ENCODE results near the gene NUP98. TPM values are rescaled to one million over a fixed set of nuclear protein-coding genes. Genes with fewer than 3 reads are reported as not detected.

NUP98 gene
- total RNA-seq, 4 donors from 2014 or later = 73.8 to 205 (median 110) TPM

- no peak for TF ChIP-seq CTCF (IDR thresholded peaks at IDR 0.05)
- no peak for ATAC-seq (ENCODE audit: low FRiP score)
These were observed 37.0 kb upstream of the NUP98 start for GRCh38 chr11:3834349-3834663.

GRCh38 chr11:3833449-3833848 is 36.1 kb upstream of the NUP98 start:
- ATAC-seq (ENCODE audit: low FRiP score) = no peak
- no peak for TF ChIP-seq CTCF (IDR thresholded peaks at IDR 0.05)
- DNase-seq (ENCODE audit: low spot score) = no peak

More at GRCh38 chr11:3834349-3834663, 37.0 kb upstream of the NUP98 start:
- DNase-seq (ENCODE audit: low spot score) = no peak

- DNase-seq (ENCODE audit: low spot score) (no peak), ATAC-seq (ENCODE audit: low FRiP score) (no peak)
- TF ChIP-seq CTCF (IDR thresholded peaks at IDR 0.05) = no peak
These were observed 35.5 kb upstream of the NUP98 start for GRCh38 chr11:3832816-3833215.

GRCh38 chr11:3831378-3832239 is 34.3 kb upstream of the NUP98 start:
- DNase-seq (ENCODE audit: low spot score) (no peak), ATAC-seq (ENCODE audit: low FRiP score) (no peak)
- no peak for TF ChIP-seq CTCF (IDR thresholded peaks at IDR 0.05)

GRCh38 chr11:3830730-3831129 is 33.4 kb upstream of the NUP98 start:
- no peak for ATAC-seq (ENCODE audit: low FRiP score)
- DNase-seq (ENCODE audit: low spot score) = no peak
- no peak for TF ChIP-seq CTCF (IDR thresholded peaks at IDR 0.05)

- no peak for DNase-seq (ENCODE audit: low spot score)
- no peak for TF ChIP-seq CTCF (IDR thresholded peaks at IDR 0.05)
- ATAC-seq (ENCODE audit: low FRiP score) = no peak
These were observed 32.7 kb upstream of the NUP98 start for GRCh38 chr11:3830088-3830487.
